DOHH2 (cell line): Measurements from ENCODE around the gene GCN1.

Experiments
- H3F3A ChIP-seq: fragments of 200-600 bp; sonication (generic), shearing (Covaris generic); 2 replicates; pipeline ENCODE4 v1.6.0; 2016; ENCODE audit warnings: antibody characterized with exemption, mild to moderate bottlenecking; ENCODE audit not compliant: control insufficient read depth, insufficient read depth
- H3K27ac ChIP-seq: fragments of 200-600 bp; sonication (generic); 2 replicates; pipeline ENCODE4 v1.5.1; 2014; ENCODE audit warnings: low read depth, mild to moderate bottlenecking, low read length, moderate library complexity
- H3K27me3 ChIP-seq: fragments of 200-600 bp; sonication (generic); 2 replicates; pipeline ENCODE4 v1.6.1; 2014; ENCODE audit warnings: mild to moderate bottlenecking, low read length, mixed read lengths; ENCODE audit not compliant: control insufficient read depth
- H3K36me3 ChIP-seq: fragments of 200-600 bp; sonication (generic); 2 replicates; pipeline ENCODE4 v1.6.1; 2014; ENCODE audit warnings: mild to moderate bottlenecking, low read length, moderate library complexity, mixed read lengths; ENCODE audit not compliant: control insufficient read depth
- H3K4me1 ChIP-seq: fragments of 200-600 bp; sonication (generic); 2 replicates; pipeline ENCODE4 v1.6.1; 2014; ENCODE audit warnings: mild to moderate bottlenecking, low read length, mixed read lengths; ENCODE audit not compliant: control insufficient read depth
- H3K4me2 ChIP-seq: fragments of 200-600 bp; sonication (generic); 2 replicates; pipeline ENCODE4 v1.6.0; 2014; ENCODE audit warnings: mild to moderate bottlenecking, low read length, moderate library complexity
- H3K4me3 ChIP-seq: fragments of 200-600 bp; sonication (generic); 2 replicates; pipeline ENCODE4 v1.5.1; 2014; ENCODE audit warnings: mild to moderate bottlenecking, low read length, mixed read lengths
- H3K79me2 ChIP-seq: fragments of 200-600 bp; sonication (generic); 2 replicates; pipeline ENCODE4 v1.6.1; 2014; ENCODE audit warnings: mild to moderate bottlenecking, low read length, mixed read lengths; ENCODE audit not compliant: control insufficient read depth
- H3K9me2 ChIP-seq: fragments of 200-600 bp; sonication (generic); replicated peaks from 2 replicates; pipeline ENCODE4 v1.6.1; 2014; ENCODE audit warnings: mild to moderate bottlenecking, low read length, mixed read lengths; ENCODE audit not compliant: control insufficient read depth
- H3K9me3 ChIP-seq: fragments of 200-600 bp; sonication (generic); 2 replicates; pipeline ENCODE4 v1.6.1; 2014; ENCODE audit warnings: antibody characterized with exemption, low read length, mixed read lengths; ENCODE audit not compliant: control insufficient read depth, insufficient read depth
- H4K20me1 ChIP-seq: fragments of 200-600 bp; sonication (generic); 2 replicates; pipeline ENCODE4 v1.6.0; 2014; ENCODE audit warnings: low read depth, mild to moderate bottlenecking, antibody characterized with exemption, low read length, moderate library complexity; ENCODE audit not compliant: control insufficient read depth, insufficient read depth
- EZH2phosphoT487 ChIP-seq: fragments of 200-600 bp; sonication (generic); IDR thresholded peaks from 2 replicates; pipeline ENCODE4 v1.6.1; 2017; ENCODE audit warnings: borderline replicate concordance, mild to moderate bottlenecking, antibody characterized with exemption, low read length, moderate library complexity, mixed read lengths
- TF ChIP-seq, protein P1 (sequence below): fragments of 200-600 bp; sonication (generic); IDR thresholded peaks from one replicate; pipeline ENCODE4 v1.5.1; 2014; ENCODE audit warnings: antibody characterized with exemption, mild to moderate bottlenecking, low read depth, low read length; ENCODE audit not compliant: poor library complexity, severe bottlenecking

GCN1 gene

DNA sequence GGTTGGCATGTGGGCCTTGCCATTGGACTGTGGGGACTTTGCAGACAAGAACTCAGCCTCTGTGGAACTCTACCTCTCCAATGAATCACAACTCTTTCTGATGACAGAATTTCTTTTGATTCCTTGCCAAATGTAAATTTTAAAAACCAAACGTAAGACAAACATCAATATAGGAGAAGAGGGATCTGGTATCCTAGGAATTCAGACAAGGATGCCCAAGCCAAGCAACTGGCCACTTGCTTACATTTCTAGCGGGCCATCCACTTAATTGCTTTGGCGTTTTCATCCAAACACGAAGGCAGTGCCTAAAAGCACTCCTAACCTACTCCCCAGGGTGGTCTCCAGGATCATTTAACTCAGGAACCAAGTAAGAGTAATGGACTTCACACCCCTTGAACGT lies 54.6 kb downstream of the GCN1 start:
- TF ChIP-seq, protein P1, sequence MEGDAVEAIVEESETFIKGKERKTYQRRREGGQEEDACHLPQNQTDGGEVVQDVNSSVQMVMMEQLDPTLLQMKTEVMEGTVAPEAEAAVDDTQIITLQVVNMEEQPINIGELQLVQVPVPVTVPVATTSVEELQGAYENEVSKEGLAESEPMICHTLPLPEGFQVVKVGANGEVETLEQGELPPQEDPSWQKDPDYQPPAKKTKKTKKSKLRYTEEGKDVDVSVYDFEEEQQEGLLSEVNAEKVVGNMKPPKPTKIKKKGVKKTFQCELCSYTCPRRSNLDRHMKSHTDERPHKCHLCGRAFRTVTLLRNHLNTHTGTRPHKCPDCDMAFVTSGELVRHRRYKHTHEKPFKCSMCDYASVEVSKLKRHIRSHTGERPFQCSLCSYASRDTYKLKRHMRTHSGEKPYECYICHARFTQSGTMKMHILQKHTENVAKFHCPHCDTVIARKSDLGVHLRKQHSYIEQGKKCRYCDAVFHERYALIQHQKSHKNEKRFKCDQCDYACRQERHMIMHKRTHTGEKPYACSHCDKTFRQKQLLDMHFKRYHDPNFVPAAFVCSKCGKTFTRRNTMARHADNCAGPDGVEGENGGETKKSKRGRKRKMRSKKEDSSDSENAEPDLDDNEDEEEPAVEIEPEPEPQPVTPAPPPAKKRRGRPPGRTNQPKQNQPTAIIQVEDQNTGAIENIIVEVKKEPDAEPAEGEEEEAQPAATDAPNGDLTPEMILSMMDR, result no peak
- no peak for TF ChIP-seq EZH2phosphoT487
- H3K4me2 ChIP-seq, result no peak overlapping the region
- H4K20me1 ChIP-seq, result no peaks in the 10 kb centered on the region

DNA sequence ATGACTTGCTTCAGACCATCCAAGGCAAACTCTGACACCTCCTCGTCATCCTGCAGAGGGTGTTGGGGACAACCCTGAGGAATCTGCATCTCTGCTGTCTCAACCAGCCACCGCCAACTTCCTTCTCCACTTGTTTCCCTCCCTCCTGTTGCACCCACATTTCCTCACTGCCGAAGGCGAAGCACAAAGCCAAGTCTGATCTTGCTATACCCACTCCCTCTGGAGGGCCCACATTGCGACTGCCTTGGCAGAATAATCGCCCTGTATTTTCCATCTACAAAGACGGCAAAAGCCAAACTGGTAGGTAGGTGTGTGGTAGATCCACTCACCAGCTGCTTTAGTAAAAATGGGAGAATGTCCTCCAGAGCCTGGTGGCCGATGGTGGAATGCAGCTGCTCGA lies 56.1 kb downstream of the GCN1 start:
- Histone ChIP-seq H3K4me2 (no peak overlapping the region), H3K4me1 (peaks cover 14% of the 10 kb centered on the region), H3K27me3 (no peaks in the 10 kb centered on the region), H3K36me3 (peaks cover 93% of the 10 kb centered on the region), H3K9me2 (no peaks in the 10 kb centered on the region), H4K20me1 (no peaks in the 10 kb centered on the region), H3F3A (no peaks in the 10 kb centered on the region; the same call in 1 of the 2 replicates), H3K27ac (no peak overlapping the region), H3K9me3 (no peaks in the 10 kb centered on the region), H3K4me3 (no peak overlapping the region), H3K79me2 (no peaks in the 10 kb centered on the region)
- TF ChIP-seq, protein P1, result no peak
- no peak for TF ChIP-seq EZH2phosphoT487

More for the DNA sequence above, 54.6 kb downstream of the GCN1 start:
- Histone ChIP-seq H3K9me2 (no peaks in the 10 kb centered on the region), H3K4me3 (no peak overlapping the region), H3K27me3 (no peaks in the 10 kb centered on the region), H3K4me1 (no peaks in the 10 kb centered on the region; the same call in 1 of the 2 replicates), H3F3A (no peaks in the 10 kb centered on the region), H3K27ac (no peak overlapping the region), H3K79me2 (no peaks in the 10 kb centered on the region), H3K9me3 (no peaks in the 10 kb centered on the region), H3K36me3 (peaks cover 93% of the 10 kb centered on the region)

DNA sequence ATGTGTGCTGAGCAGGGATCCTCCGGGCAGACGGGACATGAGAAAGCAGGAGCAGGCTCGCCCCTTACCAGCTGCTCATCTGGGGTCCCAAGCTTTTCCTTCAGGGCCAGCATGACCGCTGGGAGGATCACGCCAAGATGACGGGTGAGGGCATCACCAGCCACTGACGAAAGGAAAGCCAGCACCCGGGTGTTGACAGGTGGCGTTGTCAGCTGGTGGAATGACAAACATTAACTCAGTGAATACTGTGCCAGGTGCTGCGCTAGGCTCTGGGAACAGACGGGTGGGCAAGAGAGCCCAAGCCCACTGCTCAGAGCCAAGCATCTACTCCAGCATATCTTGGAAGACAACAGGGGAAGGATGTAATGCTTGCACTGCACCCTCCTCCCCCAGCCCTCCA lies 56.7 kb downstream of the GCN1 start:
- no peaks in the 10 kb centered on the region for H4K20me1 ChIP-seq
- TF ChIP-seq, protein P1, result no peak
- no peak for TF ChIP-seq EZH2phosphoT487
- no peaks in the 10 kb centered on the region for H3K9me3 ChIP-seq
- H3K27ac ChIP-seq, result no peak overlapping the region
- H3F3A ChIP-seq, result no peaks in the 10 kb centered on the region; the same call in 1 of the 2 replicates
- no peaks in the 10 kb centered on the region for H3K9me2 ChIP-seq
- no peaks in the 10 kb centered on the region for H3K79me2 ChIP-seq
- H3K27me3 ChIP-seq, result no peaks in the 10 kb centered on the region
- peaks cover 19% of the 10 kb centered on the region for H3K4me1 ChIP-seq
- H3K4me3 ChIP-seq, result no peak overlapping the region
- H3K4me2 ChIP-seq, result no peak overlapping the region
- H3K36me3 ChIP-seq, result peaks cover 93% of the 10 kb centered on the region
